Esophagus squamous epithelium (tissue), 5 donors: Measurements from ENCODE around the gene CADPS. TPM values are rescaled to one million over a fixed set of nuclear protein-coding genes. Genes with fewer than 3 reads are reported as not detected.

ENCODE experiments used
- DNase-seq: peaks from one replicate; lab custom pipeline; 2025; lab: John Stamatoyannopoulos, UW
- H3K27ac ChIP-seq, 4 donors: fragments of 200-600 bp; sonication (generic); one replicate each; pipeline ENCODE4 v1.5.1; 2016 to 2019; ENCODE audit warnings: mild to moderate bottlenecking in 1 of 4
- H3K27me3 ChIP-seq, 4 donors: fragments of 200-600 bp; sonication (generic); 1 replicate in 3 of 4; 2 replicates in 1 of 4; pipeline versions ENCODE4 v1.5.1 to v1.6.0; 2017 to 2021; ENCODE audit warnings: antibody characterized with exemption in 1 of 4
- H3K36me3 ChIP-seq, 3 donors: fragments of 200-600 bp; sonication (generic); one replicate each; pipeline ENCODE4 v1.5.1; 2016 to 2019
- H3K4me1 ChIP-seq, 3 donors: fragments of 200-600 bp; sonication (generic); one replicate each; pipeline ENCODE4 v1.5.1; 2017 to 2019
- H3K4me3 ChIP-seq, 4 donors: fragments of 200-600 bp; sonication (generic); 1 replicate in 3 of 4; 2 replicates in 1 of 4; pipeline ENCODE4 v1.5.1; 2016 to 2019; ENCODE audit warnings: mild to moderate bottlenecking in 2 of 4, moderate library complexity in 1 of 4
- H3K9me3 ChIP-seq, 3 donors: fragments of 200-600 bp; sonication (generic); one replicate each; pipeline ENCODE4 v1.5.1; 2016 to 2019
- CTCF ChIP-seq, 6 experiments: fragments of 450-650 bp in 4 of 6; fragments of 200-600 bp in 2 of 6; sonication (generic) in 2 of 6; IDR thresholded peaks; one replicate each; pipeline ENCODE4 v1.5.1; 2016 to 2019; ENCODE audit warnings: antibody characterized with exemption in 6 of 6, mild to moderate bottlenecking in 4 of 6, moderate library complexity in 4 of 6
- POLR2A ChIP-seq, 4 donors: fragments of 450-650 bp; IDR thresholded peaks; one replicate each; pipeline ENCODE4 v1.6.1; 2017; ENCODE audit warnings: antibody characterized with exemption in 4 of 4, mild to moderate bottlenecking in 4 of 4, moderate library complexity in 3 of 4
- WGBS, 2 donors: methylation state at CpG; one replicate each; pipeline ENCODE4 v1.1.5; 2018; 5-methylcytosine and 5-hydroxymethylcytosine counted together
- intact Hi-C: fragments of 100-400 bp; cut with DNase I; formaldehyde crosslinking; loops from one replicate; pipeline ENCODE4 v1.15.0; 2022
- total RNA-seq, 4 donors: library from RNA; depleted of rRNA; stranded (reverse); fragments of >200 nt; gene quantifications; one replicate each; pipeline ENCODE4 v1.1.0, GENCODE V29; 2016
- donor health status: DM: yes; HTN: yes; CAD: no.

CADPS gene
- total RNA-seq, 4 donors from 2014 or later, result 0.09 to 4.8 TPM; not detected in 2

DNA sequence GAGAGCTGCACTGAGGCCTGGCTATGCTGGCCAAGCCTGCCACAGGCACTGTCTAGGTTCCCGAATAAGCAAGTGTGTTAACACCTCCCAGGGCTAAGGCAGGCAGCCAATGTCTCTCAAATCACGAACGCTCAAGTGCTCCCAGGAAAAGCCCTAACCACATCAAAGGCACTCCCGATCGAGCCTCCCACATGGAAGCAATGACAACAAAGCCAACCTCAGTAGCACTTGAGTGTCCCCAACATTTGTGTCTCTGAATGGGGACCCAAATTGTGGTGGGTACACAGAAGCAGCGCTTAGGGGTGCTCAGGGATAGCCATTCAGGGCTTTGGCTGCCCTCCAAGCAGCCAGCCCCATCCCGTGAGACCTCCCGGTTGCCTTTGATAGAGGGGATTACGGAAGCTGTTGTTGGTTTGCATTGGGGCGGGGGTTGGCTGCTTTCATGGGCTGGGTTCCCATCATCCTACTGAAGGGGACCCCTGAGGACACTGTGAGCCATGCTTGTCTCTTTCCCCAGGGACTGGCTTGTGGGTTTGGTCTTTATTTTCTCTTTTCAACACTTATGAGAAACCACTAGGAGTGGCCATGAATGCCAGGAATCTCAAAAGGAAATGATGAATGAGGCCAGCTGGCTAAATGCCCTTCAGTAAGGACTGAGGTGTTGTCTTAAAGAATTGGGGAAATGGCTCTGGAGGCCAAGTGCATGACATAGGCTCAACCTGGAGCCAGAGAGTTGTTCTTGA lies 267.8 kb downstream of the CADPS start:
- intact Hi-C loops, result no loop called here
- WGBS, 2 donors, result 37 to 38% methylated on average over 2 to 4 of the region's 10 CpGs
- TF ChIP-seq CTCF (IDR thresholded peaks at IDR 0.05) (no peak), POLR2A (IDR thresholded peaks at IDR 0.05) (no peak)
- no peak for DNase-seq
- Histone ChIP-seq H3K36me3 (no peaks in the 10 kb centered on the region), H3K4me1 (peaks cover 4 to 34% (median 12%) of the 10 kb centered on the region in 3 donors), H3K27ac (peak overlapping the region in 2 of 4 donors; percentile 14 to 38), H3K4me3 (no peak overlapping the region), H3K9me3 (no peaks in the 10 kb centered on the region), H3K27me3 (no peaks in the 10 kb centered on the region)

DNA sequence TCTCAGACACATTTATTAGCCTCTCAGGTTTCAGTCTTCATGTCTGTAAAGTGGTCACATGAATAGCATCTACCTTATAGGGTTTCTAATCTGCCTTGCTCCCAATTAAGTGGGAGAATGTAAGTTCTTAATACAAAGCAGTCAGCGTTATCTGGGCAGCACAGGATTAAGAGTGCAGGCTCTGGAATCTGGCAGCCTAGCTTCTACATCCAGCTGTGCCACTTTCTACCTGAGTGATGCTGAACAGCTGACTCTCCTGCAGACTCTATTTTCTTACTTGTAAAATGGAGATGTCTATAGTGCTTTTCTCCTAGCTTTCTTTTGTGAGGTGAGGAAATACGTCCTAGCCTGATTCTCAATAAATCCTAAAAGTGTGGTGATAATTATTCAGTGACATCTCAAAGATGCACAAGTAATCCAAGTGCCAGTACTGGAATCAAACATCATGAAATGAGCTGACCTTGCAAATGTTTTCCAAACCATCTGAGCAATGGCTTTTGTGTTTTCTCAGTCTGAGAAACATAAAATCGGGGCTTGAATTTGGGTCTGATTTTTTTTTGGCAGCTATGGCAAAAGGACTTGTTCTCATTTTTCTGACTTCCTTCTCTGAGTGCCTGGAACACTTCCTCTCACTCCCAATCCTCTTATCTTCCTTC lies 269.7 kb downstream of the CADPS start:
- Histone ChIP-seq H3K4me1 (peaks cover 4 to 49% (median 14%) of the 10 kb centered on the region in 3 donors), H3K27ac (no peak overlapping the region), H3K9me3 (no peaks in the 10 kb centered on the region), H3K4me3 (no peak overlapping the region), H3K36me3 (no peaks in the 10 kb centered on the region), H3K27me3 (no peaks in the 10 kb centered on the region)
- TF ChIP-seq CTCF (IDR thresholded peaks at IDR 0.05) (no peak), POLR2A (IDR thresholded peaks at IDR 0.05) (no peak)
- intact Hi-C loops, result no loop called here
- 58 to 60% methylated on average over 3 of the region's 3 CpGs for WGBS, 2 donors
- no peak for DNase-seq

- Histone ChIP-seq H3K27me3 (no peaks in the 10 kb centered on the region), H3K36me3 (no peaks in the 10 kb centered on the region), H3K9me3 (no peaks in the 10 kb centered on the region), H3K4me1 (peaks cover 4 to 49% (median 14%) of the 10 kb centered on the region in 3 donors), H3K27ac (no peak overlapping the region), H3K4me3 (no peak overlapping the region)
- WGBS, 2 donors, result 83 to 91% methylated on average over 1 of the region's 1 CpG
- no peak for TF ChIP-seq CTCF (IDR thresholded peaks at IDR 0.05)
- TF ChIP-seq POLR2A (IDR thresholded peaks at IDR 0.05), result no peak
- DNase-seq, result no peak
- intact Hi-C loops, result no loop called here
These were observed 270.4 kb downstream of the CADPS start for GRCh38 chr3:62604751-62605351.

- intact Hi-C loops, result no loop called here
- peaks cover 4 to 49% (median 14%) of the 10 kb centered on the region in 3 donors for H3K4me1 ChIP-seq
- no peaks in the 10 kb centered on the region for H3K27me3 ChIP-seq
- H3K36me3 ChIP-seq, result no peaks in the 10 kb centered on the region
- peak overlapping the region in 2 of 4 donors; percentile 52 to 68 for H3K27ac ChIP-seq
- H3K4me3 ChIP-seq, result no peak overlapping the region
- WGBS, 2 donors, result 12 to 40% methylated on average over 2 of the region's 2 CpGs
- DNase-seq, result no peak
- TF ChIP-seq POLR2A (IDR thresholded peaks at IDR 0.05), result no peak
- no peak for TF ChIP-seq CTCF (IDR thresholded peaks at IDR 0.05)
- no peaks in the 10 kb centered on the region for H3K9me3 ChIP-seq
These were observed 270.9 kb downstream of the CADPS start for GRCh38 chr3:62604298-62604697.

DNA sequence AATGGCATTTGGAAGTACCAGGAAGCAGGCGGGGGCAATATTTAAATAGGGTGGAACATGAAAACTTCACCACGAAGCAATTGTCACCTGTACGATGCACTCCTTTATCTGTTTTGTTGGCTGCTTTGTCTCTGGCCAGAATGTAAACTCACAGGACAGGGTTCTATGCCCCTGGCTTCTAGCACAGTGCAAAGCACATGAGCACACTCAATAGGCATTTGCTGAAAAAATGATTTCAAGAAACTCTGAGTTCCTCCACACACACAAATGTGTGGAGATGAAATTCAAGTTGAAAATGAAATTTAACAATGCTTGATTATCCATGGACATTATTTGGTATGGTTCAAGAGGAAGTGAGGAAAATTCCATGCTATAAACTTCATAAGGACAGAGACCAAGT lies 272.2 kb downstream of the CADPS start:
- Histone ChIP-seq H3K9me3 (no peaks in the 10 kb centered on the region), H3K27ac (no peak overlapping the region), H3K4me3 (no peak overlapping the region), H3K4me1 (peaks cover 4 to 48% (median 13%) of the 10 kb centered on the region in 3 donors), H3K27me3 (no peaks in the 10 kb centered on the region), H3K36me3 (no peaks in the 10 kb centered on the region)
- WGBS, 2 donors, result 68 to 71% methylated on average over 3 of the region's 3 CpGs
- TF ChIP-seq POLR2A (IDR thresholded peaks at IDR 0.05), result no peak
- no peak for TF ChIP-seq CTCF (IDR thresholded peaks at IDR 0.05)
- no peak for DNase-seq
- intact Hi-C loops, result no loop called here
